Neural progenitor cell (in vitro differentiated cells): ENCODE data around the gene ZMAT1.

ENCODE experiments used
- CTCF ChIP-seq: fragments of 200-600 bp; sonication (generic); IDR thresholded peaks from 2 replicates; pipeline ENCODE4 v1.5.1; 2017; ENCODE audit warnings: antibody characterized with exemption, mild to moderate bottlenecking
- EZH2 ChIP-seq: fragments of 200-600 bp; sonication (generic); IDR thresholded peaks from 2 replicates; pipeline ENCODE4 v1.6.1; 2017; ENCODE audit warnings: antibody characterized with exemption, mild to moderate bottlenecking, moderate library complexity

- no peak for TF ChIP-seq CTCF
- TF ChIP-seq EZH2, result no peak
Observed at GRCh38 chrX:101977106-101977505, 45.3 kb upstream of the ZMAT1 start.
